Breast epithelium (tissue), 4 donors: ENCODE measurements around the gene STAC2. TPM values are rescaled to one million over a fixed set of nuclear protein-coding genes. Genes with fewer than 3 reads are reported as not detected.

Source experiments
- DNase-seq, 2 donors: peaks; one replicate each; pipeline ENCODE4 v3.0.0-alpha.2; 2019; ENCODE audit warnings: low spot score in 2 of 2
- H3K27ac ChIP-seq, 2 donors: fragments of 200-600 bp; sonication (generic) in 1 of 2; one replicate each; pipeline ENCODE4 v1.5.1; 2016 to 2019; ENCODE audit warnings: mild to moderate bottlenecking in 1 of 2
- H3K27me3 ChIP-seq, 2 donors: fragments of 200-600 bp; sonication (generic) in 1 of 2; one replicate each; pipeline versions ENCODE4 v1.5.1 to v1.6.0; 2017 to 2019; ENCODE audit warnings: control low read depth in 1 of 2, mild to moderate bottlenecking in 1 of 2
- H3K36me3 ChIP-seq: fragments of 200-600 bp; one replicate; pipeline ENCODE4 v1.5.1; 2019
- H3K4me1 ChIP-seq, 2 donors: fragments of 200-600 bp; sonication (generic); one replicate each; pipeline ENCODE4 v1.5.1; 2016 to 2019; ENCODE audit warnings: control low read depth in 1 of 2
- H3K4me3 ChIP-seq, 3 donors: fragments of 200-600 bp; sonication (generic); 1 replicate in 2 of 3; 2 replicates in 1 of 3; pipeline ENCODE4 v1.5.1; 2016 to 2019; ENCODE audit warnings: mild to moderate bottlenecking in 3 of 3, moderate library complexity in 2 of 3
- H3K9me3 ChIP-seq, 2 donors: fragments of 200-600 bp; sonication (generic) in 1 of 2; one replicate each; pipeline ENCODE4 v1.5.1; 2016 to 2019; ENCODE audit warnings: control low read depth in 1 of 2
- POLR2A ChIP-seq: fragments of 450-650 bp; IDR thresholded peaks from one replicate; pipeline ENCODE4 v1.6.1; 2016; ENCODE audit warnings: antibody characterized with exemption, mild to moderate bottlenecking, moderate library complexity
- POLR2AphosphoS5 ChIP-seq, 3 donors: sonication (generic); formaldehyde crosslinking; IDR thresholded peaks; one replicate each; pipeline ENCODE4 v1.6.1; 2017; ENCODE audit warnings: antibody characterized with exemption in 3 of 3
- intact Hi-C: fragments of 100-400 bp; cut with DNase I; formaldehyde crosslinking; loops from one replicate; pipeline ENCODE4 v1.15.1; 2023; ENCODE audit warnings: low total_unique reads
- total RNA-seq, 3 donors: library from RNA; depleted of rRNA; stranded (reverse); fragments of >200 nt; gene quantifications; one replicate each; pipeline ENCODE4 v1.1.0, GENCODE V29; 2016
- TF ChIP-seq, protein P1 (sequence below), 3 donors: fragments of 450-650 bp; IDR thresholded peaks; one replicate each; pipeline ENCODE4 v1.5.1; 2016 to 2017; ENCODE audit warnings: antibody characterized with exemption in 3 of 3, mild to moderate bottlenecking in 3 of 3, moderate library complexity in 3 of 3

The STAC2 gene
- 100 to 1,000 TPM in 1 of 3 donors, 10 to 100 TPM in 1, not detected in 1; 26.5 to 121 TPM for total RNA-seq

- peak within 1 kb of the TSS; percentile 41 to 87 (median 75) for H3K4me3 ChIP-seq
- TF ChIP-seq, protein P1, sequence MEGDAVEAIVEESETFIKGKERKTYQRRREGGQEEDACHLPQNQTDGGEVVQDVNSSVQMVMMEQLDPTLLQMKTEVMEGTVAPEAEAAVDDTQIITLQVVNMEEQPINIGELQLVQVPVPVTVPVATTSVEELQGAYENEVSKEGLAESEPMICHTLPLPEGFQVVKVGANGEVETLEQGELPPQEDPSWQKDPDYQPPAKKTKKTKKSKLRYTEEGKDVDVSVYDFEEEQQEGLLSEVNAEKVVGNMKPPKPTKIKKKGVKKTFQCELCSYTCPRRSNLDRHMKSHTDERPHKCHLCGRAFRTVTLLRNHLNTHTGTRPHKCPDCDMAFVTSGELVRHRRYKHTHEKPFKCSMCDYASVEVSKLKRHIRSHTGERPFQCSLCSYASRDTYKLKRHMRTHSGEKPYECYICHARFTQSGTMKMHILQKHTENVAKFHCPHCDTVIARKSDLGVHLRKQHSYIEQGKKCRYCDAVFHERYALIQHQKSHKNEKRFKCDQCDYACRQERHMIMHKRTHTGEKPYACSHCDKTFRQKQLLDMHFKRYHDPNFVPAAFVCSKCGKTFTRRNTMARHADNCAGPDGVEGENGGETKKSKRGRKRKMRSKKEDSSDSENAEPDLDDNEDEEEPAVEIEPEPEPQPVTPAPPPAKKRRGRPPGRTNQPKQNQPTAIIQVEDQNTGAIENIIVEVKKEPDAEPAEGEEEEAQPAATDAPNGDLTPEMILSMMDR (IDR thresholded peaks at IDR 0.05), result no peak
- no peak for TF ChIP-seq POLR2A
- peak in 1 of 3 donors; percentile 58 for TF ChIP-seq POLR2AphosphoS5 (IDR thresholded peaks at IDR 0.05)
- DNase-seq, result no peak
- peaks cover 6% of the 10 kb centered on the region in 2 donors for H3K4me1 ChIP-seq
- H3K36me3 ChIP-seq, result no peaks in the 10 kb centered on the region
- H3K27ac ChIP-seq, result peak within 1 kb of the TSS; percentile 83 to 87
- intact Hi-C loops, result no loop called here
- H3K9me3 ChIP-seq, result no peaks in the 10 kb centered on the region
- H3K27me3 ChIP-seq, result peaks cover 4 to 7% of the 10 kb centered on the region in 2 donors
Measured at GRCh38 chr17:39225308-39225958, at the start of gene STAC2. Gene STAC2, minus strand, starts transcription at chr17:39225945. Its CDS starts 443 bp downstream, at chr17:39225502.

- H3K27ac ChIP-seq, result no peak overlapping the region
- intact Hi-C loops, result no loop called here
- TF ChIP-seq POLR2A, result no peak
- no peak for TF ChIP-seq POLR2AphosphoS5 (IDR thresholded peaks at IDR 0.05)
- TF ChIP-seq, protein P1 (IDR thresholded peaks at IDR 0.05), result no peak
Measured at GRCh38 chr17:39271546-39271945, 45.8 kb upstream of the STAC2 start.

DNA sequence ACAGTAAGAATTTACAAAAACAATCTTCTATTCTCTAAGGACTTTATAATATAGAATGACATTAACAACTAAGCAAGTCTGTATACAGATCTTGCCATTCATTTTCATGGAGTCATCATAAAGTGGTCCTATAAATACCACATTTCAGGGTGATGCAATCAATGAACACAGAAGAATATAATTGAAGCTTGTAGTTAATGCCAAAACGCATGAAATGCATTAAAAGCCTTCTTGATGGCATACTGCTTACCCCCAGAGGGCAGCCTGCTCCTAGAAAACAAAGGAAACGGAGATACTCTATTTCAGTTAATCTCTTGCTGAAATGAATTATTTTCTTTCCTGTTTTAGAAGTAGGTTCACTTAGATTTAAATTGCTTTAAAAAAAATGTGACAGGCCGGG is 45.2 kb upstream of the STAC2 start:
- H3K36me3 ChIP-seq, result peaks cover 5% of the 10 kb centered on the region
- H3K9me3 ChIP-seq, result no peaks in the 10 kb centered on the region
- no peaks in the 10 kb centered on the region for H3K4me1 ChIP-seq
- no peak for DNase-seq
- intact Hi-C loops, result no loop called here
- H3K27ac ChIP-seq, result no peak overlapping the region
- no peaks in the 10 kb centered on the region for H3K27me3 ChIP-seq
- H3K4me3 ChIP-seq, result no peak overlapping the region
- TF ChIP-seq, protein P1 (IDR thresholded peaks at IDR 0.05), result no peak
- TF ChIP-seq POLR2A (no peak), POLR2AphosphoS5 (IDR thresholded peaks at IDR 0.05) (no peak)

More at GRCh38 chr17:39271546-39271945, 45.8 kb upstream of the STAC2 start:
- Histone ChIP-seq H3K27me3 (no peaks in the 10 kb centered on the region), H3K36me3 (peaks cover 5% of the 10 kb centered on the region), H3K4me3 (no peak overlapping the region), H3K9me3 (no peaks in the 10 kb centered on the region), H3K4me1 (no peaks in the 10 kb centered on the region)
- DNase-seq, result no peak

- Histone ChIP-seq H3K27me3 (no peaks in the 10 kb centered on the region), H3K9me3 (no peaks in the 10 kb centered on the region), H3K36me3 (peaks cover 9% of the 10 kb centered on the region), H3K4me3 (no peak overlapping the region), H3K27ac (no peak overlapping the region), H3K4me1 (no peaks in the 10 kb centered on the region)
- TF ChIP-seq POLR2AphosphoS5 (IDR thresholded peaks at IDR 0.05), result no peak
- DNase-seq, result no peak
- intact Hi-C loops, result no loop called here
Measured at GRCh38 chr17:39264119-39264518, 38.4 kb upstream of the STAC2 start.

DNA sequence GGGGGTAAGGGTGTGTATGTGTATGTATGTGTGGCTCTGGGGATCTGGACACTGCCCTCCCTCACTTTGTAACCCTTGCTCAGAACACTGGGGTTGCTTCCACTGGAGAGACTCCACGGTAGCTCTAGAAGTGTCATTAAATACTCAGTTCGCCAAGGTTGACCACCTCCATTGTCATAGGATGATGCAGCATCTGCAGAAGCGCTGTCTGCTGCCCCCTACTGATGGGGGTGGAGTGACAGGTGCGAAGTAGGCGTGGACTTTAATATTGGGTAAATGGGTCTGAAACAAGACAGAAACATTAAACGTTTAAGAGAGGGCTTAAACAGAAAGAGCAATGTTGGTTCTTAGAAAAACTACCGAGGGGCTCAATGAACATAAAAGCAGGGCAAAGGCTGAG is 35.5 kb upstream of the STAC2 start:
- no peaks in the 10 kb centered on the region for H3K27me3 ChIP-seq
- no peaks in the 10 kb centered on the region for H3K9me3 ChIP-seq
- H3K27ac ChIP-seq, result no peak overlapping the region
- no peak for DNase-seq
- H3K4me3 ChIP-seq, result no peak overlapping the region
- H3K4me1 ChIP-seq, result no peaks in the 10 kb centered on the region
- intact Hi-C loops, result no loop called here
- peaks cover 5% of the 10 kb centered on the region for H3K36me3 ChIP-seq
- TF ChIP-seq, protein P1 (IDR thresholded peaks at IDR 0.05), result no peak
- TF ChIP-seq POLR2A (no peak), POLR2AphosphoS5 (IDR thresholded peaks at IDR 0.05) (no peak)
